ENCODE data around the gene LATS1.
"Not testable (repeated sequence)": the region's sequence is repeated elsewhere in the genome, so short reads cannot be mapped to it uniquely, and the experiment has no call there.

The LATS1 gene

GRCh38 chr6:149717588-149718458 is at the start of gene LATS1:
LATS1 (minus strand) TSS chr6:149718101; CDS start chr6:149702126, 15,975 bp downstream.
- DNase-seq = peak; percentile 87

GRCh38 chr6:149766156-149766769 is 48.4 kb upstream of the LATS1 start:
- no peak for DNase-seq

GRCh38 chr6:149763866-149764265 is 46.0 kb upstream of the LATS1 start:
- DNase-seq = no peak

GRCh38 chr6:149761438-149761837 is 43.5 kb upstream of the LATS1 start:
- DNase-seq = no peak

GRCh38 chr6:149756261-149756636 is 38.3 kb upstream of the LATS1 start:
- no peak for DNase-seq

- DNase-seq = no peak
Observed at GRCh38 chr6:149755300-149756260, 37.7 kb upstream of the LATS1 start.

- no peak for DNase-seq
Observed at GRCh38 chr6:149754548-149754947, 36.6 kb upstream of the LATS1 start.

- DNase-seq = not testable (repeated sequence)
Observed at GRCh38 chr6:149753374-149753637, 35.4 kb upstream of the LATS1 start.

- no peak for DNase-seq
Observed at GRCh38 chr6:149752600-149753373, 34.9 kb upstream of the LATS1 start.

- not testable (repeated sequence) for DNase-seq
Observed at GRCh38 chr6:149751920-149752319, 34.0 kb upstream of the LATS1 start.

GRCh38 chr6:149751239-149751638 is 33.3 kb upstream of the LATS1 start:
- no peak for DNase-seq

GRCh38 chr6:149750136-149750609 is 32.3 kb upstream of the LATS1 start:
- peak; percentile 23 to 27 for DNase-seq

GRCh38 chr6:149749594-149750135 is 31.8 kb upstream of the LATS1 start, which contains the start of gene PCMT1:
PCMT1 (plus strand) TSS chr6:149749741; CDS start chr6:149749902, 161 bp downstream.
- peak; percentile 78 to 82 for DNase-seq

GRCh38 chr6:149749082-149749593 is 31.2 kb upstream of the LATS1 start:
- not testable (repeated sequence) for DNase-seq

GRCh38 chr6:149746147-149746946 is 28.4 kb upstream of the LATS1 start, which contains the start of gene NUP43:
NUP43 (minus strand) TSS chr6:149746529; CDS start chr6:149746495, 34 bp downstream.
- DNase-seq = peak; percentile 92

- not testable (repeated sequence) for DNase-seq
Observed at GRCh38 chr6:149745252-149745651, 27.4 kb upstream of the LATS1 start.

- DNase-seq = no peak
Observed at GRCh38 chr6:149734915-149735314, 17.0 kb upstream of the LATS1 start.

GRCh38 chr6:149733089-149733720 is 15.3 kb upstream of the LATS1 start:
- no peak for DNase-seq

GRCh38 chr6:149729824-149730223 is 11.9 kb upstream of the LATS1 start:
- DNase-seq = no peak
